ENCODE results near the gene MAEA.

Gene MAEA

DNA sequence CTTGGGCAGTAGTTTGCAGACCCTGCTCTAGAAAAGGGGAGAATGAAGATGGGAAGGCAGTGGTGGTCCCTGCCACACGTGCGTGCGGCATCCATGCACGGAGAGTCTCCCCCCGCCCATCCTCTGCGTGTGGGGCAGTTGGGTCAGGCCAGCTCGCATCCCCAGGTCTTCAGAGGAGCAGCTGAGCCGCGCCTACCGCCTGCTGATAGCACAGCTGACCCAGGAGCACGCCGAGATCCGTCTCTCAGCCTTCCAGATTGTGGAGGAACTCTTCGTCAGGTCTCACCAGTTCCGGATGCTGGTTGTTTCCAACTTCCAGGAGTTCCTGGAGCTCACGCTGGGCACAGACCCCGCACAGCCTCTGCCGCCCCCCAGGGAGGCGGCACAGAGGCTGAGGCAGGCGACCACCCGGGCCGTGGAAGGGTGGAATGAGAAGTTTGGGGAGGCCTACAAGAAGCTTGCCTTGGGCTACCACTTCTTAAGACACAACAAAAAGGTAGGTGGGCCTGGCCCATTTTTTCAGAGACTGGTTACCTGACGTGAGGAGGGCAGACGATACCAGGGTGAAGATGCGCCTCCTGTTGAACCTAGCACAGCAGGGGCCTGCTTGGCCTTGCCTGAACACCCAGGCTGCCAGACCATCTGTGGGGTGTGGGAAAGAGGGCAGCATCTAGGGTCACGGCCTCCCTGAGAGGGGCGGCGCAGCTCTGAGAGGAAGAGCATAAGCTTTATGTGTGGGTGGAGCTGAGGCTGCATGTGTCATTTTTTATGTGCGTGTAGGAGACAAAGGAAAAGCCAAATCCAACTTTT is 59.9 kb downstream of the MAEA start:
- DNase-seq (ENCODE audit: low read depth in 1 of 2, low spot score in 1 of 2), result no peak

DNA sequence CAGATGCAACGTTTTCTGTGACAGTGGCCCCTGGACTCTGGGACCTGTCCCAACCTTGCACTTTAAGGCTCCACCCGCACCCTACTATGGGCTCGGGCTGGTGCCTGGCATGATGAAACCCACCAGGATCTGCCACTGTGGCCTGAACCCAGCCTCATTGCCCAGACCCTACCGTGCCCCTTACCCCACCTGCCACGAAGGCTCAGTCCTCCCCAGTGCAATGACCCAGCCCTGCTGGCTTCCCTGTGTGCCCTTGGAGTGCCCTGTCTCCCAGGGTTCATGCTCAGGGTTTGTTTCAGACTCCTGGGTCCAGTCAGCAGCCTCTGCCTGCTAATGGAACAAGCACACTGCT is 60.5 kb downstream of the MAEA start:
- DNase-seq (ENCODE audit: low read depth in 1 of 2, low spot score in 1 of 2), result no peak

DNA sequence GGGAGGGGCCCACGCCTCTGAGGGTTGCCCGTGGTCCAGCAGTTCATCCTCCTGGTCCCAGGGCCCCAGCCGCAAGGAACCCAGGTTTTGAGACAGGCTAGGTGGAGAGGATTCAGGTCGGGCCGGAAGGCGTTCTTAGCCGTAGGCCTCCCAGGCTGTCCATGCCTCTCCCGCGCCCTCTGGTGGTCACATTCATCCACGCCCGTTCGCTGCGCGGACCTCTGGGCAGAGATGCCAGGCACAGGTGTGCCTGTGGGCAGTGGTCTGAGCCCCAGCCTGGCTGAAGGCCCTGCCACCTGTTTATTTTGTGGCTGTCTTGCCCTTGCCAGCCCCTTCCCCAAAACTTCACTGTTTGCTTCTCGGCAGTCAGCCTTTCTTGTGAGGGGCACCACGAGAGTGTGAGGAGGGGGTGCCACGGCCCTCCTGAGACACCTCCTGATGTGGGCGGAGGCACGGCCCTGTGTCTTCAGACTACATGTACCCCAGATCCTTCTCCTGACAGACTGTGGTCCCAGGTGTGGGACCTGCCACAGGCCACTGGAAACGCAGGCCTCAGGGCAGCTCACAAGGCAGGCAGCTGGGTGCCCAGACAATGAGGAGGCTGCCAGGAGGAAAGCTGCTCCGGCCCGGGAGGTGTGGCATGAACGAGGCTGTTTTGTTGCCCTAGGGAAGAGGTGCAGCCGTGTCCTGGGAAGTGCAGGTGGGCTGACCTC is 62.3 kb downstream of the MAEA start:
- DNase-seq (ENCODE audit: low read depth in 1 of 2, low spot score in 1 of 2), result peak; percentile 76 to 88

DNA sequence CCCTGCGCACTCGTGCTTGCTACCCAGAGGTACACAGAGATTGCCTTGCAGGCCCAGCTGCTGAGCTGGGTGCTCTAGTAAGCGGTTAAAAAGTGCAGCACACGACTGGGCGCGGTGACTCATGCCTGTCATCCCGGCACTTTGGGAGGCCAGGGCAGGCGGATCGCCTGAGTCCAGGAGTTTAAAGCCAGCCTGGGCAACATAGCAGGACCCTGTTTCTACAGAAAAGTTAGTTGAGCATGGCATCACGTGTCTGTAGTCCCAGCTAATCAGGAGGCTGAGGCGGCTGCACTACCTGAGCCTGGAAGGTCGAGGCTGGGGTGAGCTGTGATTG is 62.8 kb downstream of the MAEA start:
- DNase-seq (ENCODE audit: low read depth in 1 of 2, low spot score in 1 of 2), result no peak

DNA sequence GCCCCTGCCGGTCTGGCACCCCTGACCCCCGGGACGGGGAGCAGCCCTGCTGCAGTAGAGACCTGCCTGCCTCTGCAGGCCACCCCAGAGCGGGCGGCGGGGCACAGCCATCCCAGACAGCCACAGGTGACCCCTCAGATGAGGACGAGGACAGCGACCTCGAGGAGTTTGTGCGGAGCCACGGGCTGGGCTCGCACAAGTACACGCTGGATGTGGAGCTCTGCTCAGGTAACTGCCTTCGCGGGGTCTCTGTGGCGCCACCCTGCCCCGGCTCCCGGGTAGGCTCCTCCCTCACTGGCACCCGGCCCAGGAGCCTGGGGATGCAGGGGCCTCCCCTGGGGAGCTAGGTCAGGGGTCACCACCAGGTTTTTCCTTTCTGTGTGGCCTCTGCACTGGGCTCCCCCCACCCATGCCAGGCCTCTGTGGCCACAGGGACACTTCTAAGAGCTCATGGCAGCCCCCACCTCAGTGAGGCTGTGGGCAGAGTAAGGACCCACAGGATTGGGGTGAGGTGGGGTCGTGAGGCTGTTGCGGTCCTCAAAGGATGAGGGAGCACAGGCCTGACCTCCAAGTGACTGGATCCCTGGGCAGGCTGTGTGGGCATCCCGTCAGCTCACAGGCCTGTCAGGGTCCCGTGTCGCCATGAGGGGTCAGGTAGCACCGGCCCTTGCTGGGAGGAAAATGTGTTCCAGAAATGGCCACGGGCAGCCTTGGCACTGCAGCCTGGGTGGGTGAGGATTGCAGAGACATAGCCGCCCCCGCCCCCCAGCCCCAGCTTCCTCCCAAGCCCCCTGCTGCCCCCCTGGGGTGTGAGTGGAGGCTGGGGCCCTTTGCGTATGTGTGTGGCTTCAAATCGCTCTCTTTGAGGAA is 63.7 kb downstream of the MAEA start:
- DNase-seq (ENCODE audit: low read depth in 1 of 2, low spot score in 1 of 2), result no peak

DNA sequence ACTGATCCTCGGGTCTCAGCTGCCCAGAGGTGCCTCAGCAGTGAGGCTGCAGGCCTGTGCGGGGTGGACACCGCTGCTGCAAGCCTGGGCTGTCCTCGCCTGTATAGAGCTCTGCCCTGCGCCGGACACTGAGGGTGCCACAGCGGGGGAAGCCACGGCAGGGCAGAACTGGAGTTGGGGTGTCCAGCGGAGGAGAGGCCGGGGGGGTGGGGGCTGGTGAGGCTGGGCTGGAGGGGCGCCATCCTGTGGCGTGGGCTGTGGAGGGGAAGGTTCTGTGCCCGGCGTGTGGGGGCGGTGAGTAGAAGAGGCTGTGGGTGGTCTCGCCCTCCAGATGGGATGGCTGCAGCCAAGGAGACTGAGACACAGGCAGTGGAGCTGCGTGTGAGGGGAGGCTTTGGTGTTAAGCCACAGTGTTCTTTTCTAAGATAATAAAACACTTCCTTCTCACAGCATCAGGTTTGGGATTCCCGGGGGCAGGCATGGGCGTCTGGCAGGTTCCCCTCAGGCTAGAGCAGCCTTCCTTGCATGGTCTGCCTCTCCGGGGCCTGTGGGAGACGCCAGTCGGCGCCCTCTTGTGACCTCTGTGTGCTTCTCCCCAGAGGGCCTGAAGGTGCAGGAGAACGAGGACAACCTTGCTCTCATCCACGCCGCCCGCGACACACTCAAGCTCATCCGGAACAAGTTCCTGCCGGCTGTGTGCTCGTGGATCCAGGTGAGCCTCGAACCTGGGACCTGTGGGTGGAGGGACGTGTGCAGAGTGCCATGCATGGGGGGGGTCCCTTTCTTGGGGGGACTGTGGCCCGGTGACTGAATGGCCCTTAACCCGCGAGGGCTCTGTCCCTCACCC is 64.7 kb downstream of the MAEA start:
- DNase-seq (ENCODE audit: low read depth in 1 of 2, low spot score in 1 of 2), result no peak

DNA sequence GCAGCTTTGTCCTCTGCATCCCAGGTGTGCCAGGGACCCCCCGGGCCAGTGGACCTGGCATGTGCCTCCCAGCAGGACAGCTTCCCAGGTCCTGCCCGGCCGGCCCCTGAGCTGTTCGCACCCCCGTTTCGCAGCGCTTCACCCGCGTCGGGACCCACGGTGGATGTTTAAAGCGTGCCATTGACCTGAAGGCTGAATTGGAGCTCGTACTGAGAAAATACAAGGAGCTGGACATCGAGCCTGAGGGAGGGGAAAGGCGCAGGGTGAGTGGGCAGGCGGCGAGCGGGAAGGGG is 65.2 kb downstream of the MAEA start:
- DNase-seq (ENCODE audit: low read depth in 1 of 2, low spot score in 1 of 2), result no peak

DNA sequence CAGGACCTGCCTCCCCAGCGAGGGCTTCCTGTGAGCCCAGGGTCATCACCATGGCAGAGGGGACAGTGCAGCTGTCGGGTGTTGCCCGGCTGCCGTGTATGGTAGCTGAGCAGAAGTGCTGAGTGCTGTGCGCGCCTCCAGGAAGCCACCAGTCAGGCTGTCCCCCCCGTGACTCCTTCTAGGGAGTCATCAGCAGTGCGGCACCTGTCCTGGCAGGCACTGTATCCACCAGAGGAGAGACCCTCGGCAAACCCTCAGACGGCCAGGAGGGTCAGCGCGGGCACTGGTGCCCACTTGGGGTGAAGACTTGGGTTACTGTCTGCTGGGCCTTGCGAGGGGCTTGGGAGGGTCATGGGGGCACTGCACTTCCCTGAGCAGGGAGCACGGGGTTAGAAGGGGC is 65.7 kb downstream of the MAEA start:
- no peak for DNase-seq (ENCODE audit: low read depth in 1 of 2, low spot score in 1 of 2)

DNA sequence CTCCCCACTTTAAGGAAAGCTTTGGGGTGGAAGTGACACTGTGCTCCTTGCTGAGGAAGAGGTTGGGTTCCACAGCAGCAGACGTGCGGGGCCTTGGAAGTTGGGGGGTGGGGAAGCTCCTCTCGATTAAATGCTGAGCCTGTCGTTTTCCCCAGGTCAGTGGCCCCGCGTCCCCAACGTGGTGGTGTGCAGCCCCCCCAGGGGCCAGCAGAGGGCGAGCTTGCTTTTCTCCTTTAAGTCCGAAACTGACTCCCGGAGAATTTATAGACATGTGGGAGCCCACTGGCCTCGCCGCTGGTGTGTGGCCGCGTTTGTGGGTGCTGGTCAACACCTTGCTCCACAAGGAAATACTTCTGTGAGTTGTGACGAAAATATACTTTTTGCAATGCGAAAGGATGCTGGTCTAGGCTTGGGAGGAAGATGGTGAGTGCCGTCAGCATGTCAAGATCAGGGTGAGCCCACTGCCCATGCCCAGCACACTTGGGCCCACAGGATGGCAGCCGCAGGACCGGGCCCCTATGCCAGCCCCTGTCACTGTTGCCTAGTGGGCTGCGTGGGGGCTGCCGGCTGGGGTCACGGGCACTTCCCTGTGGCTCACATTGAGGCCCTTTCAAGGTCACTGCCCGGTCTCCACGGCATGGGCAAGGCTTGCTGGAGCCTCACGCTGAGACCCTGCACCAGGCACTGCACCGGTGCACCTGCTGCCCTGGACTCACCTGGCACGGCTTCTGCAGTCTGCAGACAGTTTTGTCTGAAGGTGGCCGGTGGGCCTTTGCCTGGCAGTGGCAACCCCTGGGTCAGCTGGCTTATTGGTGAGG is 66.7 kb downstream of the MAEA start:
- no peak for DNase-seq (ENCODE audit: low read depth in 1 of 2, low spot score in 1 of 2)

DNA sequence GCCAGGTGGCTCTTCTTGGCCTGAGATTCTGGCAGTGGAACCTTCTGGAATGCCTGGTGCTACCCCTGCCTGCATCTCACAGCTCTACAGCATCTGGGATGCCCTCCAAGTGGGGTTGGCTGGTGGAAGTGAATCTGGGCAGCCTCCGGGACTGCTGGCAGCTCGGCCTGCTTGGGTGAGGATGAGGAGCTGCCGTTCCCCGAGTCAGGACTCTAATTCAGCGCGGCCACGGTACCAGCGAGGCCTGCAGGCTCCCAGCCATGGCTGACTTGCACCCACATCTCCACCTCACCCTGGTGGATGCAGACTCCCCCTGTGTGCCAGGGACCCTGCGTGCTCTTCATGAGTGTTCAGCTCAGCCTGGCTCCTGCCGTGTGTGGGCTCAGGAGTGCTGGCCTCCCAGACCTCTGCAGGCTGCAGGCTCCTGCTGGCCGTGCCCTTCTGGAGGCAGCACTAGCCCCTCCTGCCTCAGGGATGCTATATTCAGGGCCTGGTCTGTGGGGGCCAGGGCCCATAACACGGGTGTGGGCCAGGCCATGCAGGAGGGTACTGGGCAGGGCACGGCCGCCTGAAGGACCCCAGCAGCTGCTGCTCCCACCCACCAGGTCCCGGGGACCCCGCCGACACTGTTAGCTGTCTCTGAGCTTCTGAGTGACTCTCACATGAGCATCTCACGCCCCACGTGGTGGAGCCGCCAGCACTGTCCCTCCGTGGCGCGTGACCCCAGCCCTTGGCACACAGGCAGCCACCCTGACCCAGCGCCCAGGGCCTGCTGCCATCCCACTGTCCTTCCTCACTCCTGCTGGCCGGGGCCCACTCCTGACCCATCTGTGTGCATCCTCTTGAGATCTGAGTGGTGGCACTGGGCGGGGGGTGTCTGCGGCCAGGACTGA is 67.9 kb downstream of the MAEA start:
- DNase-seq (ENCODE audit: low read depth in 1 of 2, low spot score in 1 of 2), result no peak

DNA sequence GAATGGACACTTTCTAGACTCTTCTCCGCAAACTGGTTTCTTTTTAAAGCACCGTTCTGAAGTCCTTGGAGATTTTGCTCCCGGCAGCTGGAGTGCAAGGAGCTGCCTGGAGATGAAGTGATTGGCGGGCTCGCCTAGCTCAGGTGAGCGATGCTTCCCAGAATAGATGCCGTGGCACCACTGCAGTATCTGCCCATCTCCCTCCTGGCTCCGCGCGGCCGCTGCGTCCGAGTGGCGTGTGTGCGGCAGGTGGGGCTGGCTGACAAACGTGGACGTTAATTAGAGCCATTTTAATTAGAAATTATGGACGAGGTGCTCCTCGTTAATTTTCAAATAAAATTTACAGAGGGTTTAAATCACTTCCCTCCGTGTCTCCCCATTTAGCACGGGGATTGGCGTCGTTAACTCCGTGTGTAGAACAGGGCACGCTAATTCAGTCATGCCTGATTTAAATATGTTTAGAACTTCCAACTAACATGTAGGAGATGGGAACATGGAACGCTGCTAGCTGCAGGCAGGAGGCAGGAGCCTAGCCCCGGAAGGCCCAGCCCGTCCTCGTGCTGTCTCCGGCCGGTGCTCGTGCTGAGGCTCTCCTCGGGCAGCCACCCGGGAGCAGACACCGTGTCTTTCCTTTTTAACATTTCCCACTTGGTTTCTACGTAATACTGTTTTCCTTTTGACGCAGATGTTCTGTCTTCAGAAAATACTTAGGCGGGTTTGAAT is 68.9 kb downstream of the MAEA start:
- no peak for DNase-seq (ENCODE audit: low read depth in 1 of 2, low spot score in 1 of 2)

DNA sequence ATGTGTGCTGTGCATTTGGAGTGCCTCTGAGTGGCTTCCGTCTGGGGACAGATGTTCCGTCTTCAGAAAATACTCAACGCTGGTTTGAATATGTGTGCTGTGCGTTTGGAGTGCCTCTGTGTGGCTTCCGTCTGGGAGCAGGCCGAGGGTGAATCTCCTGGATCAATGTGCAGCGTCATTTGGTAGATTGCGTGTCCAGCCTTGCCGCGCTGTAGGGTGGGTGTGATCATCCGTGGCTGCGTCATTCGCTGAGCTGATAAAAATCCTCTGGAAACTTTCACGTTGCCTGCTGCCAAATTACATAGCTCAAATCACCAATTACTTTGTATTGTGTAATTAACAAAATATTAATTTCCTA is 69.4 kb downstream of the MAEA start:
- DNase-seq (ENCODE audit: low read depth in 1 of 2, low spot score in 1 of 2), result no peak

DNA sequence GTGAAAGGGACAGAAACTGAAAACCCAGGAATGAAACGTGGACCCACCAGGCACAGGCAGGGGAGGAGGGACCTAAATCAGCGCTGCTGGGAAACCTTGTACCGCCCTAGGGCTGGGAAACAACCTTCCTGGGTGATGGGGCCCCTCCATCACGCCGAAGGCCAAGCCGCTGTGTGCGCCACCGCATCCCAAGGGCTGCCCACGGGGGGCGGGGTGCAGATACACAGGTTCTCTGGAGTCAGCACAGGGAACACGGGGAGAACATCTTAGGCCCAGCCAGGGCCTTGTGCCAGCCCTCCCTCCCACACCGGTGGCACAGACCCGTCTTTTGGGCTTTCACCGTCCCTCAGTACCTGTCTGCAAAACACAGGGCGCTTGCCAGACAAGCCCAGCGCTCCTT is 70.3 kb downstream of the MAEA start:
- DNase-seq (ENCODE audit: low read depth in 1 of 2, low spot score in 1 of 2), result no peak

DNA sequence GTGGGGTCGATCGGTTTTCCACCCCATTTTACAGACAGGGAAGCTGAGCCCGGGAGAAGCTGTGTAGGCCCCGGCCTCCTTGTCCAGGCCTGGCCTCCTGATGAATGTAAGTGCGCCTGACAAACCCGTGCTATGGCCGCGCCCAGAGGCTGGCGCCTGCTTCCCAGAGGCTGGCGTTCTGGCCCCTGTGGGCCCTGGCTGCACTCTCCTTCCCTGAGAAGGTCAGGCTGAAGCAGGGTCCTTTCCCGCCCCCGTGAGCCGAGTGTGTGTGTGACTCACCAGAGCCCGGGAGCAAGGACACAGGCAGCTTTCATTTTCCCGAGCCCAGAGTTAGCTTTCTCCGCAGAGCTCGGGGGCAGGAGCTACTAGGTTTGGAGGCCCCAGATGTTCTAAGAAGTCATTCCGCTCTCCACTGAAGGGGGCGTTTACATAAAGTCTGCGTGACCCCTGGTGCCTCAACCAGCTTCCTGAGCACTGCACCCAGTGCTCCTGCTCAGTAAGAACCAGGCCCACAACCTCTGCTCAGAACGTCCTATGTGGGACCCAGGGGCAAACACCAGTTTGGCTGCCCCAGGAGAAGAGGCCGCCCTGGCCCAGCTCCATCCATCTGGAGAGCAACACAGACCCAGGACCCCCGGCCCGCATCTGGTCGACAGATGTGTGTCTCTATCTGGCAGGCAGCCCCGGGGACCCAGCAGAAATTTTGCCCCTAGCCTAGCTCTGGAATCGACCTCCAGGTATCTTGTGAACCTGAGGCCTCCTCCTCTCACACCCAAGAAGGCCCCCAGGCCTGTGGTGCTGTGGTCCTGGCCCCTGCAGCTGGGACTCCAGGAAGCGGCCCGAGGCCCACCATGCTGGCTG is 71.0 kb downstream of the MAEA start:
- no peak for DNase-seq (ENCODE audit: low read depth in 1 of 2, low spot score in 1 of 2)

DNA sequence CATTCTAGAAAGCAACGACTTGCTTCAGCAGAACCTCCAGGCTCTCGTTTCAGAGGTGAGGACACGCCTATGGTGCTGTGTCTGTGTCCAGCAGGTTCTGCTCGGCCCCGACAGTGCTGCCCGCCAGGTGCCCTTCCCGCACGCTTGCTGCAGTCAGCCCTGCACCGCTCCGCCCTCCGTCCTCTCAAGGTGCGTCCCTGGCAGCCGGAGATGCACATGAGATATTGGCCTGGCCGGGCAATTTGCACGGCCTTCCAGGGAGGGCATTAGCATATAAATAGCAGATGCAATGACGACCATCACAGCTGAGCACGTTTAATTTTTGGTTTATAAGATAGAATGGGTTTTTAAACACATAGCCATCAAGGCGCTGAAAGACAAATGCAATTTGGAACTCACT is 71.7 kb downstream of the MAEA start:
- DNase-seq (ENCODE audit: low read depth in 1 of 2, low spot score in 1 of 2), result no peak

DNA sequence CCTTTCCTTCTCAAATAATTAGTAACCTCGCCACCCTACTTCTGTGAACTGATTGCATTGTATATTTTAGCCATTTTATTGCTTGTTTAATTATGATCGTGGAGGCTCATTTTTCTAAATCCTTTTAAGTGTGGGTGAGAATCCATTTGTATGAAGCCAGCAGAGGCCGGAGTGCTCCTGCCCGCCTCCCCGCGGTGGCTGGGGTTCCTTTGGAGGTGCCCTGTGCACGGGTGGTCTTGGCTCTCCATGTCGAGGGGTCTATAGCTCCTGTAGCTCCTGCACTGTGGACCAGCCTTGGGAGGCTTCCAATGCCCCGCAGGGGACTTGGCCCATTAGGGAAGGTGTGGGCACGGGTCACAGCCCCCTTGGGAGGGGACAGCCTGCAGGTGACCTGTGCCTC is 72.4 kb downstream of the MAEA start:
- no peak for DNase-seq (ENCODE audit: low read depth in 1 of 2, low spot score in 1 of 2)

DNA sequence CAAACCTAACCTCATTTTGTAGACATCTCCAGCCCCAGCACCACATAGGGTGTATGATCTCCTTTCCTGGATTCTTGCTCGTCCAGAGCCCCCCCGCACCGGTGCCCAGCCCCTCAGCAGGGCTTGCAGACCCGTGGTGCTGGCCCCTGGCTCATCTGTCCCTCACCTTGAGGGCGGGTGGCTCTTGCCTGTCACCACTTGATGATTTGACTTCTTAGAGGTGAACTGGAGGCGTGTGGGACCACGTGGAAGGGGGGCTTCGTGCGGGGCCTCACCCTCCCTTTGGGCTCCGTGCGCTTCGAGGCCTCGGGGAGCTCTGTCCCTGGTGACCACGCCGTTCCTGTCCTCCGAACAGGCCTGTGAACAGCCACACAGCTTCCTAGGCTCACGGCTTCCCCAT is 72.8 kb downstream of the MAEA start:
- no peak for DNase-seq (ENCODE audit: low read depth in 1 of 2, low spot score in 1 of 2)

DNA sequence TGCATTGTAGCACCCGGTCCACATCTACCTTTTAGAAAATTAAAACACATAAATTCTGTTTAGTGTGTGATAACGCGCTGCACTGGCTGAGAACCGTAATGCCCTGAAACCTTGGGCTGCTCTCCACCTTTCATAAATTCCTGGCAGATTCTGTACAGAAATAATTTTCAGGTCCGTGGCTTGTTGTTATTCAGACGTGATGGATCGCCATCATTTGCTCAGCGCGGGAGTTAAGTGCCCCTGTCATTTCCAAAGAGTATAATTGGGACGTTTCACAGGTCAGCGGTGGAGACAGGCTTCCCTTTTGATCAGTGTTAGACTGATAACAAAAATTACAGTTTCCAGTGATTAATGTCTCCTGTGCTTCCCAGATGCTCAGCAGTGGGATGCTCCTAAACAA is 73.8 kb downstream of the MAEA start:
- DNase-seq (ENCODE audit: low read depth in 1 of 2, low spot score in 1 of 2), result no peak
